ENCODE results near the gene ARID4B. TPM values are rescaled to one million over a fixed set of nuclear protein-coding genes. Genes with fewer than 3 reads are reported as not detected.

The ARID4B gene
- total RNA-seq, 1 experiment from 2014 or later: 28.3 TPM

DNA sequence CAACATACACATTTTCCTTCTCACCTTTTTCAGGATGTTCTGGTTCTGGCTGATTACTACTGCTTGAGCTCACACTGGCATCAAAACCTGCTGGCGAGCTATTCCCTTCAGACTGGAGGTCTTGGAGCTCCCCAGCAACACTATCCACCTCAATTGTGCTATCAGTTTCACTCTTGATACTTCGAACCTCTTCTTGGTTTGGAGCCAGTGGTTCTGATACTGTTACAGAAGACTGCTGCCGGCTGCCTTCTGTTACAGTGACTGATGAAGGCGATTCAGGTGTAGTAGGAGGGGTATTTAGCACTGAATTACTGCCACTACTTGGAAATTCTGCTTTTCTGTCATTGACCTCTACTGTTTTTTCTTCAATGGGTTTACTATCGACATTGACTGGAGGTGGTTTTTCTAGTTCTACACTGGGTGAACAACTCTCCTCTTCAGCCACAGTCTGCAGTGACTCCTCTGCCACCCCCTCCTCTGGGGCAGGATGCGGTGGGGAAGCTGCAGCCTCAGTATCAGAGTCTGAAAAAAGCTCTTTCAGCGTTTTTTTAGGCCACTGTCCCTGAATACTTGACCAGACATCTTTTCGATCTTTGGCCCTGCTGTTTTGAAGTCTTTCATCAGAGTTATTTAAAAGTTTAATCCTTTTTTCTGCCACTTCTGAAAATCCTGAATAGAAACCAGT, 146.3 kb downstream of the ARID4B start (continued):
- TF ChIP-seq, protein P1, sequence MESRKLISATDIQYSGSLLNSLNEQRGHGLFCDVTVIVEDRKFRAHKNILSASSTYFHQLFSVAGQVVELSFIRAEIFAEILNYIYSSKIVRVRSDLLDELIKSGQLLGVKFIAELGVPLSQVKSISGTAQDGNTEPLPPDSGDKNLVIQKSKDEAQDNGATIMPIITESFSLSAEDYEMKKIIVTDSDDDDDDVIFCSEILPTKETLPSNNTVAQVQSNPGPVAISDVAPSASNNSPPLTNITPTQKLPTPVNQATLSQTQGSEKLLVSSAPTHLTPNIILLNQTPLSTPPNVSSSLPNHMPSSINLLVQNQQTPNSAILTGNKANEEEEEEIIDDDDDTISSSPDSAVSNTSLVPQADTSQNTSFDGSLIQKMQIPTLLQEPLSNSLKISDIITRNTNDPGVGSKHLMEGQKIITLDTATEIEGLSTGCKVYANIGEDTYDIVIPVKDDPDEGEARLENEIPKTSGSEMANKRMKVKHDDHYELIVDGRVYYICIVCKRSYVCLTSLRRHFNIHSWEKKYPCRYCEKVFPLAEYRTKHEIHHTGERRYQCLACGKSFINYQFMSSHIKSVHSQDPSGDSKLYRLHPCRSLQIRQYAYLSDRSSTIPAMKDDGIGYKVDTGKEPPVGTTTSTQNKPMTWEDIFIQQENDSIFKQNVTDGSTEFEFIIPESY (IDR thresholded peaks at IDR 0.05; ENCODE audit: extremely low read depth, insufficient replicate concordance, low read length): no peak
- no peak for TF ChIP-seq RAD21 (IDR thresholded peaks at IDR 0.05; ENCODE audit: low read depth)

DNA sequence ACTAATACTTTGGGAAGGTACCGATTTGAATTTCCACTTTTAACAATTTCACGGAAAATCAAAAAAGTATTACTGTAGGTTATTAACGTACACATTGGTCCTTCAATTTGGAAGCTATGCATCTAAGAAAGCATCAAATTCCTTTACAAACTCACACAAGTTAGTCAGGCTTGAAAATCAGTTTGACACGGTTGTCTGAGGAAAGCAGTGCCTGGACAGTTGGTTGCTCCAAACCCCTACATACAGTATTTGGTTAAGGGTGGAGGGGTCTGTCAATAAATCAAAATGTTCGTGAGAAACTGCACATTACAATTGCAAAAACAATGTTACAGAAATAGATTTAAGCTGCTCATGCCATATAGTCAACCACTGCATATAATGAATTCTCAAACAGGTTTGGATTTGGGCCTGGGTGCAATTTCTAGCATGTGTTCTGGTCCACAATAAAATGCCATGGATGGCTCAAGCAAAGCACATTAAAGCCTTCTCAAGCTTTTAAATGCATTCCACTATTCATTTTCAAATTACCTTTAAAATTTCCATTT, 147.0 kb downstream of the ARID4B start:
- POLR2A ChIA-PET: no interaction called here
- H2AFZ ChIP-seq (ENCODE audit: low read depth, low read length, poor library complexity, severe bottlenecking): no peak overlapping the region
- no peak for ATAC-seq
- RAD21 ChIA-PET (ENCODE audit: low non-redundant PET in 1 of 2, low total read pairs in 2 of 2, uncharacterized antibody in 2 of 2, unreplicated experiment in 2 of 2): no interaction called here
- CTCF ChIA-PET: no interaction called here
- no peak overlapping the region for H3K27ac ChIP-seq (ENCODE audit: low read depth, low read length)
- peaks cover 3% of the 10 kb centered on the region; the same call in 1 of the 2 replicates for H4K20me1 ChIP-seq (ENCODE audit: insufficient read depth)
- H3K4me3 ChIP-seq (replicated peaks in 1 of 2; ENCODE audit: low read depth in 1 of 2, low read length in 2 of 2): no peak overlapping the region
- intact Hi-C loops (cut with micrococcal nuclease): no loop called here
- no peaks in the 10 kb centered on the region for H3K79me2 ChIP-seq (ENCODE audit: insufficient read depth, low read length)
- BruUV-seq (replicated peaks): no TSS peak
- H3K9me2 ChIP-seq (ENCODE audit: insufficient read depth): no peaks in the 10 kb centered on the region
- no peaks in the 10 kb centered on the region for H3K9me3 ChIP-seq (ENCODE audit: control insufficient read depth in 1 of 2, insufficient read depth in 1 of 2, low read depth in 1 of 2, low read length in 2 of 2)
- H3K4me2 ChIP-seq (ENCODE audit: low read length): no peak overlapping the region
- no peaks in the 10 kb centered on the region for H3K4me1 ChIP-seq (ENCODE audit: control insufficient read depth in 1 of 2, insufficient read depth in 2 of 2, low read length in 2 of 2)
- no peak for DNase-seq (ENCODE audit: low read depth, low spot score)
- H3K9ac ChIP-seq (ENCODE audit: low read length): no peak overlapping the region
- H3K36me3 ChIP-seq (ENCODE audit: control insufficient read depth in 1 of 2, insufficient read depth in 2 of 2, low read length in 2 of 2): peaks cover 25 to 31% of the 10 kb centered on the region in 2 experiments
- no peak for TF ChIP-seq CEBPB (IDR thresholded peaks at IDR 0.05; ENCODE audit: low read depth)
- no peaks in the 10 kb centered on the region for H3K27me3 ChIP-seq (ENCODE audit: insufficient read depth, low read length)

DNA sequence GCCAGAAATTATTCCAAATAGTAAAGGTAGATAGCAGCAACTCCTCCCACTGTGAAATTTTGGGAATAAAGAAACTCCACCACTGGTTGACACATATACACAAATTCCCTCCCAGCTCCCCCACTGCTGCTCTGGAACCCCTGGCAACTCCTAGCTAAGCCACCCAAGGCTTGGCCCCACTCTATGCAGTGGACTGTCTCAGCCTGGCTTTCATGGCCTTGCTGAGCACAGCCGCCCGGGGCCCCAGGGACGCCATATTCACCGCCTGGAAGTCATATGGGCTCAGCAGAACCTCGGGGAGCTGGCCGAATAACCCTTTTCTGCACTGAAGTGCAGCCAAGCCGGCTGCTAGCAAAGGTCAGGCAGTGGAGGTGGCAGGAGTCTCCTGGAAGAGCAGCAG, 151.5 kb downstream of the ARID4B start:
- no peaks in the 10 kb centered on the region for H3K9me2 ChIP-seq (ENCODE audit: insufficient read depth)
- ATAC-seq (no peak), DNase-seq (ENCODE audit: low read depth, low spot score) (no peak)
- H3K4me2 ChIP-seq (ENCODE audit: low read length): no peak overlapping the region
- H2AFZ ChIP-seq (ENCODE audit: low read depth, low read length, poor library complexity, severe bottlenecking): no peak overlapping the region
- intact Hi-C loops (cut with micrococcal nuclease): no loop called here
- RAD21 ChIA-PET (ENCODE audit: low non-redundant PET in 1 of 2, low total read pairs in 2 of 2, uncharacterized antibody in 2 of 2, unreplicated experiment in 2 of 2): no interaction called here
- H3K27me3 ChIP-seq (ENCODE audit: insufficient read depth, low read length): no peaks in the 10 kb centered on the region
- peaks cover 3% of the 10 kb centered on the region; the same call in 1 of the 2 replicates for H4K20me1 ChIP-seq (ENCODE audit: insufficient read depth)
- no peaks in the 10 kb centered on the region for H3K9me3 ChIP-seq (ENCODE audit: control insufficient read depth in 1 of 2, insufficient read depth in 1 of 2, low read depth in 1 of 2, low read length in 2 of 2)
- H3K27ac ChIP-seq (ENCODE audit: low read depth, low read length): no peak overlapping the region
- H3K4me3 ChIP-seq (replicated peaks in 1 of 2; ENCODE audit: low read depth in 1 of 2, low read length in 2 of 2): no peak overlapping the region
- H3K9ac ChIP-seq (ENCODE audit: low read length): no peak overlapping the region
- H3K79me2 ChIP-seq (ENCODE audit: insufficient read depth, low read length): no peaks in the 10 kb centered on the region
- peaks cover 17 to 35% of the 10 kb centered on the region in 2 experiments; a peak in 3 of 4 replicates for H3K36me3 ChIP-seq (ENCODE audit: control insufficient read depth in 1 of 2, insufficient read depth in 2 of 2, low read length in 2 of 2)
- POLR2A ChIA-PET: no interaction called here
- BruUV-seq (replicated peaks): no TSS peak
- CTCF ChIA-PET: no interaction called here
- H3K4me1 ChIP-seq (ENCODE audit: control insufficient read depth in 1 of 2, insufficient read depth in 2 of 2, low read length in 2 of 2): no peaks in the 10 kb centered on the region
- TF ChIP-seq RAD21 (IDR thresholded peaks at IDR 0.05; ENCODE audit: low read depth) (no peak), FOSL1 (IDR thresholded peaks at IDR 0.05; ENCODE audit: low read depth) (no peak), SP1 (IDR thresholded peaks at IDR 0.05; ENCODE audit: low read depth) (no peak), CEBPB (IDR thresholded peaks at IDR 0.05; ENCODE audit: low read depth) (no peak), TCF7L2 (IDR thresholded peaks at IDR 0.05; ENCODE audit: borderline replicate concordance, extremely low read depth, insufficient read depth, insufficient read length) (no peak), YY1 (IDR thresholded peaks at IDR 0.05; ENCODE audit: extremely low read depth, insufficient replicate concordance, low read depth, low read length) (no peak), ELF1 (IDR thresholded peaks at IDR 0.05; ENCODE audit: borderline replicate concordance, low read depth) (no peak)
- TF ChIP-seq, protein P2, sequence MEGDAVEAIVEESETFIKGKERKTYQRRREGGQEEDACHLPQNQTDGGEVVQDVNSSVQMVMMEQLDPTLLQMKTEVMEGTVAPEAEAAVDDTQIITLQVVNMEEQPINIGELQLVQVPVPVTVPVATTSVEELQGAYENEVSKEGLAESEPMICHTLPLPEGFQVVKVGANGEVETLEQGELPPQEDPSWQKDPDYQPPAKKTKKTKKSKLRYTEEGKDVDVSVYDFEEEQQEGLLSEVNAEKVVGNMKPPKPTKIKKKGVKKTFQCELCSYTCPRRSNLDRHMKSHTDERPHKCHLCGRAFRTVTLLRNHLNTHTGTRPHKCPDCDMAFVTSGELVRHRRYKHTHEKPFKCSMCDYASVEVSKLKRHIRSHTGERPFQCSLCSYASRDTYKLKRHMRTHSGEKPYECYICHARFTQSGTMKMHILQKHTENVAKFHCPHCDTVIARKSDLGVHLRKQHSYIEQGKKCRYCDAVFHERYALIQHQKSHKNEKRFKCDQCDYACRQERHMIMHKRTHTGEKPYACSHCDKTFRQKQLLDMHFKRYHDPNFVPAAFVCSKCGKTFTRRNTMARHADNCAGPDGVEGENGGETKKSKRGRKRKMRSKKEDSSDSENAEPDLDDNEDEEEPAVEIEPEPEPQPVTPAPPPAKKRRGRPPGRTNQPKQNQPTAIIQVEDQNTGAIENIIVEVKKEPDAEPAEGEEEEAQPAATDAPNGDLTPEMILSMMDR (IDR thresholded peaks at IDR 0.05 in 2 of 3, conservative IDR thresholded peaks at IDR 0.05 in 1 of 3; ENCODE audit: borderline replicate concordance in 1 of 3, insufficient read depth in 1 of 3, low read depth in 2 of 3, low read length in 2 of 3): no peak
- TF ChIP-seq, protein P1 (IDR thresholded peaks at IDR 0.05; ENCODE audit: extremely low read depth, insufficient replicate concordance, low read length): no peak
